ENCODE measurements around the gene LSMEM2.
A peak's percentile ranks its signal among the peaks of the same experiment; 100 is the strongest.
"Not testable (repeated sequence)": the region's sequence is repeated elsewhere in the genome, so short reads cannot be mapped to it uniquely, and the experiment has no call there.

The LSMEM2 gene

GRCh38 chr3:50302095-50303012 lies 23.5 kb downstream of the LSMEM2 start:
- Histone ChIP-seq H2BK120ac (ENCODE audit: low read depth, low read length) (no peak overlapping the region), H3K23ac (ENCODE audit: low read length) (no peak overlapping the region), H4K5ac (ENCODE audit: low read length) (no peak overlapping the region), H3K4me1 (ENCODE audit: control insufficient read depth, low read depth, low read length) (peaks cover 6% of the 10 kb centered on the region), H4K8ac (ENCODE audit: low read depth, low read length) (no peak overlapping the region), H3K79me2 (ENCODE audit: control insufficient read depth, insufficient read depth, low read length) (no peaks in the 10 kb centered on the region), H3K18ac (ENCODE audit: low read length) (no peak overlapping the region), H3K36me3 (ENCODE audit: control insufficient read depth, insufficient read depth, low read length) (no peaks in the 10 kb centered on the region), H3K9ac (ENCODE audit: low read length) (no peak overlapping the region), H3K79me1 (ENCODE audit: low read length) (no peaks in the 10 kb centered on the region), H3K27me3 (ENCODE audit: insufficient read depth, low read length, poor library complexity) (no peaks in the 10 kb centered on the region), H3K27ac (ENCODE audit: low read depth, low read length) (no peak overlapping the region), H2AK5ac (ENCODE audit: low read length) (no peak overlapping the region), H3K4ac (ENCODE audit: low read depth, low read length) (no peak overlapping the region), H2BK15ac (replicated peaks; ENCODE audit: low read depth) (no peak overlapping the region), H3K4me3 (ENCODE audit: low read length) (no peak overlapping the region), H3K56ac (ENCODE audit: low read length) (peak overlapping the region; percentile 35), H2BK5ac (ENCODE audit: low read length) (no peak overlapping the region), H3K4me2 (ENCODE audit: low read length) (no peak overlapping the region)
- no peak for DNase-seq
- WGBS (ENCODE audit: extremely low coverage, insufficient coverage, low lambda C conversion rate) = no CpG with 5 or more reads among the region's 32 CpGs

- no peak within 1 kb of the TSS for H3K23ac ChIP-seq (ENCODE audit: low read length)
- no peak within 1 kb of the TSS for H3K18ac ChIP-seq (ENCODE audit: low read length)
- H2BK5ac ChIP-seq (ENCODE audit: low read length) = no peak within 1 kb of the TSS
- no CpG with 5 or more reads among the region's 14 CpGs for WGBS (ENCODE audit: extremely low coverage, insufficient coverage, low lambda C conversion rate)
- H3K79me1 ChIP-seq (ENCODE audit: low read length) = no peaks in the 10 kb centered on the region
- no peak within 1 kb of the TSS for H3K4me2 ChIP-seq (ENCODE audit: low read length)
- no peak within 1 kb of the TSS for H4K8ac ChIP-seq (ENCODE audit: low read depth, low read length)
- H3K56ac ChIP-seq (ENCODE audit: low read length) = peak within 1 kb of the TSS; percentile 35
- peaks cover 6% of the 10 kb centered on the region for H3K4me1 ChIP-seq (ENCODE audit: control insufficient read depth, low read depth, low read length)
- no peak within 1 kb of the TSS for H4K5ac ChIP-seq (ENCODE audit: low read length)
- H3K27ac ChIP-seq (ENCODE audit: low read depth, low read length) = no peak within 1 kb of the TSS
- H3K36me3 ChIP-seq (ENCODE audit: control insufficient read depth, insufficient read depth, low read length) = no peaks in the 10 kb centered on the region
- no peak within 1 kb of the TSS for H3K4me3 ChIP-seq (ENCODE audit: low read length)
- H2BK120ac ChIP-seq (ENCODE audit: low read depth, low read length) = no peak within 1 kb of the TSS
- H3K79me2 ChIP-seq (ENCODE audit: control insufficient read depth, insufficient read depth, low read length) = no peaks in the 10 kb centered on the region
- no peak within 1 kb of the TSS for H2BK15ac ChIP-seq (replicated peaks; ENCODE audit: low read depth)
- no peak within 1 kb of the TSS for H3K4ac ChIP-seq (ENCODE audit: low read depth, low read length)
- H2AK5ac ChIP-seq (ENCODE audit: low read length) = no peak within 1 kb of the TSS
- H3K9ac ChIP-seq (ENCODE audit: low read length) = peak within 1 kb of the TSS; percentile 25
- H3K27me3 ChIP-seq (ENCODE audit: insufficient read depth, low read length, poor library complexity) = no peaks in the 10 kb centered on the region
- peak; percentile 84 for DNase-seq
Measured at GRCh38 chr3:50303013-50303815, 24.3 kb downstream of the LSMEM2 start, which contains the start of gene HYAL1. HYAL1 (minus strand) TSS chr3:50303574; CDS start chr3:50302956, 618 bp downstream.

GRCh38 chr3:50304601-50305000 lies 25.7 kb downstream of the LSMEM2 start:
- DNase-seq = no peak
- H3K27me3 ChIP-seq (ENCODE audit: insufficient read depth, low read length, poor library complexity) = no peaks in the 10 kb centered on the region
- H3K79me1 ChIP-seq (ENCODE audit: low read length) = no peaks in the 10 kb centered on the region

GRCh38 chr3:50312041-50312440 lies 33.2 kb downstream of the LSMEM2 start:
- H3K23ac ChIP-seq (ENCODE audit: low read length) = not testable (repeated sequence)
- WGBS (ENCODE audit: extremely low coverage, insufficient coverage, low lambda C conversion rate) = no CpG with 5 or more reads among the region's 32 CpGs

More at GRCh38 chr3:50304601-50305000, 25.7 kb downstream of the LSMEM2 start:
- no peak overlapping the region for H4K8ac ChIP-seq (ENCODE audit: low read depth, low read length)
- H2BK5ac ChIP-seq (ENCODE audit: low read length) = no peak overlapping the region
- no peaks in the 10 kb centered on the region for H3K79me2 ChIP-seq (ENCODE audit: control insufficient read depth, insufficient read depth, low read length)
- no peak overlapping the region for H3K9ac ChIP-seq (ENCODE audit: low read length)
- H3K56ac ChIP-seq (ENCODE audit: low read length) = no peak overlapping the region
- H3K4me3 ChIP-seq (ENCODE audit: low read length) = no peak overlapping the region
- H2BK120ac ChIP-seq (ENCODE audit: low read depth, low read length) = no peak overlapping the region
- no peak overlapping the region for H3K4ac ChIP-seq (ENCODE audit: low read depth, low read length)
- H3K4me2 ChIP-seq (ENCODE audit: low read length) = no peak overlapping the region
- no peak overlapping the region for H4K5ac ChIP-seq (ENCODE audit: low read length)
- no peak overlapping the region for H2BK15ac ChIP-seq (replicated peaks; ENCODE audit: low read depth)
- no peaks in the 10 kb centered on the region for H3K36me3 ChIP-seq (ENCODE audit: control insufficient read depth, insufficient read depth, low read length)
- H3K18ac ChIP-seq (ENCODE audit: low read length) = no peak overlapping the region
- no peak overlapping the region for H3K23ac ChIP-seq (ENCODE audit: low read length)
- peaks cover 5% of the 10 kb centered on the region for H3K4me1 ChIP-seq (ENCODE audit: control insufficient read depth, low read depth, low read length)
- H3K27ac ChIP-seq (ENCODE audit: low read depth, low read length) = no peak overlapping the region
- H2AK5ac ChIP-seq (ENCODE audit: low read length) = no peak overlapping the region

GRCh38 chr3:50314342-50314741 lies 35.5 kb downstream of the LSMEM2 start:
- H4K8ac ChIP-seq (ENCODE audit: low read depth, low read length) = no peak overlapping the region
- peaks cover 6% of the 10 kb centered on the region for H3K36me3 ChIP-seq (ENCODE audit: control insufficient read depth, insufficient read depth, low read length)
- no peak overlapping the region for H3K23ac ChIP-seq (ENCODE audit: low read length)

More at GRCh38 chr3:50312041-50312440, 33.2 kb downstream of the LSMEM2 start:
- H3K56ac ChIP-seq (ENCODE audit: low read length); H3K18ac ChIP-seq (ENCODE audit: low read length); DNase-seq; H4K8ac ChIP-seq (ENCODE audit: low read depth, low read length); H3K4ac ChIP-seq (ENCODE audit: low read depth, low read length); H3K27me3 ChIP-seq (ENCODE audit: insufficient read depth, low read length, poor library complexity); H2AK5ac ChIP-seq (ENCODE audit: low read length); H3K4me3 ChIP-seq (ENCODE audit: low read length); H3K36me3 ChIP-seq (ENCODE audit: control insufficient read depth, insufficient read depth, low read length); H3K4me1 ChIP-seq (ENCODE audit: control insufficient read depth, low read depth, low read length); H2BK5ac ChIP-seq (ENCODE audit: low read length); H3K9ac ChIP-seq (ENCODE audit: low read length); H3K79me1 ChIP-seq (ENCODE audit: low read length); H3K79me2 ChIP-seq (ENCODE audit: control insufficient read depth, insufficient read depth, low read length); H4K5ac ChIP-seq (ENCODE audit: low read length); H3K27ac ChIP-seq (ENCODE audit: low read depth, low read length); H3K4me2 ChIP-seq (ENCODE audit: low read length); H2BK15ac ChIP-seq (replicated peaks; ENCODE audit: low read depth); H2BK120ac ChIP-seq (ENCODE audit: low read depth, low read length): not testable (repeated sequence)

More at GRCh38 chr3:50314342-50314741, 35.5 kb downstream of the LSMEM2 start:
- H3K4me1 ChIP-seq (ENCODE audit: control insufficient read depth, low read depth, low read length) = peaks cover 9% of the 10 kb centered on the region
- H3K4me3 ChIP-seq (ENCODE audit: low read length) = no peak overlapping the region
- peak overlapping the region; percentile 2 for H3K4ac ChIP-seq (ENCODE audit: low read depth, low read length)
- H3K4me2 ChIP-seq (ENCODE audit: low read length) = peak overlapping the region; percentile 7
- peak overlapping the region; percentile 22 for H3K9ac ChIP-seq (ENCODE audit: low read length)
- peaks cover 15% of the 10 kb centered on the region for H3K79me1 ChIP-seq (ENCODE audit: low read length)
- H3K27me3 ChIP-seq (ENCODE audit: insufficient read depth, low read length, poor library complexity) = no peaks in the 10 kb centered on the region
- H2BK15ac ChIP-seq (replicated peaks; ENCODE audit: low read depth) = no peak overlapping the region
- H3K27ac ChIP-seq (ENCODE audit: low read depth, low read length) = peak overlapping the region; percentile 51
- H4K5ac ChIP-seq (ENCODE audit: low read length) = no peak overlapping the region
- H3K18ac ChIP-seq (ENCODE audit: low read length) = no peak overlapping the region
- H3K79me2 ChIP-seq (ENCODE audit: control insufficient read depth, insufficient read depth, low read length) = peaks cover 12% of the 10 kb centered on the region
- H3K56ac ChIP-seq (ENCODE audit: low read length) = peak overlapping the region; percentile 78
- peak; percentile 23 for DNase-seq
- no peak overlapping the region for H2BK120ac ChIP-seq (ENCODE audit: low read depth, low read length)
- peak overlapping the region; percentile 15 for H2AK5ac ChIP-seq (ENCODE audit: low read length)
- peak overlapping the region; percentile 87 for H2BK5ac ChIP-seq (ENCODE audit: low read length)
- no CpG with 5 or more reads among the region's 3 CpGs for WGBS (ENCODE audit: extremely low coverage, insufficient coverage, low lambda C conversion rate)

Measured in mesendoderm (in vitro differentiated cells).